HEK293 (cell line): ENCODE results near the gene ASB4.

ENCODE experiments used
- CTCF ChIA-PET: fragments of 350-600 bp; formaldehyde crosslinking; extraction: SDS; loops from one replicate; lab custom pipeline; 2021; ENCODE audit warnings: antibody characterized with exemption; lab: Yijun Ruan, JAX
- POLR2A ChIA-PET: fragments of 300-600 bp; formaldehyde crosslinking; extraction: SDS; loops from one replicate; lab custom pipeline; 2020; ENCODE audit warnings: antibody characterized with exemption, inconsistent platforms; lab: Yijun Ruan, JAX
- H3K27ac ChIP-seq: fragments of 200-500 bp; sonication (Bioruptor generic); 2 replicates; pipeline ENCODE4 v1.5.1; 2014; ENCODE audit warnings: low read depth, low read length, control low read depth, inconsistent platforms; ENCODE audit errors: extremely low read depth
- H3K36me3 ChIP-seq, 2 experiments: fragments of 200-500 bp in 1 of 2; sonication (Bioruptor generic) in 1 of 2; 1 replicate in 1 of 2; 2 replicates in 1 of 2; pipeline ENCODE4 v1.5.1; 2014 to 2017; ENCODE audit warnings: inconsistent platforms in 2 of 2, low read length in 2 of 2; ENCODE audit not compliant: control insufficient read depth in 2 of 2, insufficient read depth in 1 of 2
- H3K4me1 ChIP-seq: fragments of 200-500 bp; sonication (Bioruptor generic); 2 replicates; pipeline ENCODE4 v1.5.1; 2014; ENCODE audit warnings: mild to moderate bottlenecking, low read length, inconsistent platforms; ENCODE audit not compliant: control insufficient read depth, insufficient read depth
- H3K4me3 ChIP-seq: 2 replicates; pipeline ENCODE4 v1.5.1; 2011; ENCODE audit warnings: low read depth, mild to moderate bottlenecking, control low read depth, low read length, moderate library complexity
- H3K9me3 ChIP-seq: fragments of 200-500 bp; sonication (Bioruptor generic); 2 replicates; pipeline ENCODE4 v1.5.1; 2014; ENCODE audit warnings: low read depth, low read length, inconsistent platforms; ENCODE audit not compliant: control insufficient read depth, insufficient read depth
- BCL11B ChIP-seq: fragments of 450-650 bp; formaldehyde crosslinking; IDR thresholded peaks from 2 replicates; pipeline ENCODE4 v1.5.1; 2016; ENCODE audit warnings: low read depth, missing biosample characterization, missing genetic modification characterization
- HOXA7 ChIP-seq: sonication (generic); formaldehyde crosslinking; IDR thresholded peaks from 2 replicates; pipeline ENCODE4 v1.8.1; 2022; ENCODE audit warnings: missing genetic modification reagents, borderline replicate concordance
- MYNN ChIP-seq: fragments of 450-650 bp; formaldehyde crosslinking; IDR thresholded peaks from 2 replicates; pipeline ENCODE4 v1.5.1; 2016; ENCODE audit warnings: missing biosample characterization, missing genetic modification characterization, borderline replicate concordance
- TRIM28 ChIP-seq: IDR thresholded peaks from 2 replicates; pipeline ENCODE4 v1.6.1; 2011; ENCODE audit warnings: low read length, control low read depth, borderline replicate concordance
- TSHZ1 ChIP-seq: fragments of 450-650 bp; formaldehyde crosslinking; IDR thresholded peaks from 2 replicates; pipeline ENCODE4 v1.5.1; 2016; ENCODE audit warnings: missing biosample characterization, missing genetic modification characterization, borderline replicate concordance
- ZBTB20 ChIP-seq: fragments of 450-650 bp; formaldehyde crosslinking; IDR thresholded peaks from 2 replicates; pipeline ENCODE4 v1.5.1; 2016; ENCODE audit warnings: missing biosample characterization, missing genetic modification characterization
- ZBTB8A ChIP-seq: fragments of 450-650 bp; formaldehyde crosslinking; IDR thresholded peaks from 2 replicates; pipeline ENCODE4 v1.5.1; 2016; ENCODE audit warnings: missing biosample characterization, missing genetic modification characterization
- ZIC2 ChIP-seq: fragments of 450-650 bp; formaldehyde crosslinking; IDR thresholded peaks from 2 replicates; pipeline ENCODE4 v1.5.1; 2016; ENCODE audit warnings: missing biosample characterization, missing genetic modification characterization
- ZNF121 ChIP-seq: fragments of 450-650 bp; formaldehyde crosslinking; IDR thresholded peaks from 2 replicates; pipeline ENCODE4 v1.5.1; 2016; ENCODE audit warnings: missing biosample characterization, missing genetic modification characterization
- ZNF132 ChIP-seq: fragments of 450-650 bp; formaldehyde crosslinking; IDR thresholded peaks from 2 replicates; pipeline ENCODE4 v1.5.1; 2017; ENCODE audit warnings: missing biosample characterization, missing genetic modification characterization, borderline replicate concordance
- ZNF280D ChIP-seq: fragments of 450-650 bp; formaldehyde crosslinking; IDR thresholded peaks from 2 replicates; pipeline ENCODE4 v1.5.1; 2016; ENCODE audit warnings: missing biosample characterization, missing genetic modification characterization
- ZNF391 ChIP-seq: fragments of 450-650 bp; formaldehyde crosslinking; IDR thresholded peaks from 2 replicates; pipeline ENCODE4 v1.5.1; 2016; ENCODE audit warnings: low read depth, missing biosample characterization, missing genetic modification characterization, borderline replicate concordance
- ZNF423 ChIP-seq: fragments of 450-650 bp; formaldehyde crosslinking; IDR thresholded peaks from 2 replicates; pipeline ENCODE4 v1.5.1; 2016; ENCODE audit warnings: missing biosample characterization, missing genetic modification characterization
- ZNF518A ChIP-seq: fragments of 450-650 bp; formaldehyde crosslinking; conservative IDR thresholded peaks from 2 replicates; pipeline ENCODE4 v1.5.1; 2016; ENCODE audit warnings: low read depth, missing biosample characterization, missing genetic modification characterization
- ZNF548 ChIP-seq: fragments of 450-650 bp; formaldehyde crosslinking; IDR thresholded peaks from 2 replicates; pipeline ENCODE4 v1.5.1; 2016; ENCODE audit warnings: missing biosample characterization, missing genetic modification characterization
- ZNF664 ChIP-seq: fragments of 450-650 bp; formaldehyde crosslinking; IDR thresholded peaks from 2 replicates; pipeline ENCODE4 v1.5.1; 2016; ENCODE audit warnings: missing biosample characterization, missing genetic modification characterization
- ZNF768 ChIP-seq: fragments of 450-650 bp; formaldehyde crosslinking; IDR thresholded peaks from 2 replicates; pipeline ENCODE4 v1.5.1; 2018; ENCODE audit warnings: missing biosample characterization, mild to moderate bottlenecking, missing genetic modification characterization
- ZNF830 ChIP-seq: fragments of 450-650 bp; IDR thresholded peaks from 2 replicates; pipeline ENCODE4 v1.5.0; 2018; ENCODE audit warnings: missing biosample characterization, missing genetic modification characterization, low read depth, mild to moderate bottlenecking, moderate library complexity

Gene ASB4

GRCh38 chr7:95493247-95493646, 7.5 kb downstream of the ASB4 start:
- Histone ChIP-seq H3K4me3 (no peak overlapping the region), H3K27ac (no peak overlapping the region), H3K4me1 (peaks cover 5% of the 10 kb centered on the region; the same call in 1 of the 2 replicates), H3K36me3 (no peaks in the 10 kb centered on the region), H3K9me3 (no peaks in the 10 kb centered on the region)
- CTCF ChIA-PET, result interaction anchor here (0.6 to 1.9 kb wide), 6 partner anchors 17 to 1207 kb away, joined by 3 to 9 read pairs (median 6); no protein-coding TSS in a partner anchor
- TF ChIP-seq MYNN (tag by site-specific recombination) (no peak), ZBTB8A (tag by site-specific recombination) (no peak), BCL11B (tag by site-specific recombination) (no peak), TSHZ1 (tag by site-specific recombination) (no peak), TRIM28 (no peak), ZNF280D (tag by site-specific recombination) (no peak), ZNF423 (tag by site-specific recombination) (no peak), ZNF830 (tag by site-specific recombination) (no peak), ZNF548 (tag by site-specific recombination) (no peak), ZNF768 (no peak), ZNF664 (tag by site-specific recombination) (no peak), ZNF132 (tag by site-specific recombination) (no peak), ZNF391 (tag by site-specific recombination) (no peak)
- POLR2A ChIA-PET, result no interaction called here

GRCh38 chr7:95493844-95494243, 8.1 kb downstream of the ASB4 start:
- Histone ChIP-seq H3K9me3 (no peaks in the 10 kb centered on the region), H3K4me1 (peaks cover 5% of the 10 kb centered on the region; the same call in 1 of the 2 replicates), H3K36me3 (no peaks in the 10 kb centered on the region), H3K4me3 (no peak overlapping the region), H3K27ac (no peak overlapping the region)
- POLR2A ChIA-PET, result no interaction called here
- CTCF ChIA-PET, result interaction anchor here (1.4 to 1.9 kb wide), 3 partner anchors 18 to 196 kb away, joined by 6 to 8 read pairs (median 7); no protein-coding TSS in a partner anchor
- TF ChIP-seq HOXA7 (CRISPR knock-in tag), result no peak
- no peak for TF ChIP-seq ZNF121 (tag by site-specific recombination)
- no peak for TF ChIP-seq ZNF518A (tag by site-specific recombination)
- TF ChIP-seq ZIC2, result no peak
- TF ChIP-seq ZBTB20 (tag by site-specific recombination), result no peak
